K562 (cell line): Measurements from ENCODE around the gene CAMK2B. TPM values are rescaled to one million over a fixed set of nuclear protein-coding genes. Genes with fewer than 3 reads are reported as not detected.

ENCODE experiments used
- ATAC-seq: fragments of 200-7000 bp; cut with Tn5 transposase; 3 replicates; pipeline ENCODE4 v1.9.1; 2020; ENCODE audit warnings: moderate library complexity
- BruUV-seq: library from RNA; stranded (reverse); fragments of 400-500 nt; replicated peaks from 2 replicates; lab custom pipeline; 2021; lab: Mats Ljungman, UMichigan
- CTCF ChIA-PET: fragments of 300-600 bp; formaldehyde crosslinking; extraction: SDS; loops from one replicate; lab custom pipeline; 2021; ENCODE audit warnings: low intra/inter-chr PET ratio; lab: Yijun Ruan, JAX
- POLR2A ChIA-PET: fragments of 300-600, 350-650 bp; sonication (Branson Sonifier 250); formaldehyde crosslinking; extraction: SDS; loops from one replicate; lab custom pipeline; 2021; ENCODE audit warnings: antibody characterized with exemption, inconsistent platforms; lab: Yijun Ruan, JAX
- DNase-seq, 4 experiments: peaks; one replicate each; pipeline versions ENCODE4 v3.0.0 to v3.0.0-alpha.2; 2011 to 2018; ENCODE audit warnings: low spot score in 3 of 4, mixed read lengths in 3 of 4; ENCODE audit errors: extremely low read depth in 1 of 4
- FAIRE-seq: peaks from 2 replicates; lab custom pipeline; 2011; peaks lifted over from hg19 to GRCh38; lab: Jason Lieb, UNC
- H2AFZ ChIP-seq: 2 replicates; pipeline ENCODE4 v1.6.0; 2011; ENCODE audit warnings: low read depth, low read length, control low read depth, inconsistent platforms
- H3K27ac ChIP-seq: fragments of 200-600 bp; 3 replicates; pipeline ENCODE4 v1.8.0; 2011; ENCODE audit warnings: low read depth, mild to moderate bottlenecking, control low read depth, inconsistent platforms, low read length, moderate library complexity, mixed read lengths; ENCODE audit errors: extremely low read depth
- H3K27me3 ChIP-seq, 2 experiments: fragments of 300-600 bp in 1 of 2; 2 replicates in 1 of 2; 3 replicates in 1 of 2; pipeline versions ENCODE4 v1.6.0 to v1.8.0; 2011; ENCODE audit warnings: inconsistent platforms in 2 of 2, low read length in 2 of 2, mild to moderate bottlenecking in 1 of 2, mixed read lengths in 1 of 2, moderate library complexity in 1 of 2; ENCODE audit not compliant: control insufficient read depth in 2 of 2, insufficient read depth in 2 of 2
- H3K36me3 ChIP-seq: fragments of 300-600 bp; 3 replicates; pipeline ENCODE4 v1.8.0; 2011; ENCODE audit warnings: mild to moderate bottlenecking, low read length, inconsistent platforms; ENCODE audit not compliant: control insufficient read depth, insufficient read depth
- H3K4me1 ChIP-seq, 2 experiments: fragments of 200-600 bp in 1 of 2; replicated peaks in 1 of 2; 2 replicates in 1 of 2; 3 replicates in 1 of 2; pipeline versions ENCODE4 v1.5.1 to v1.8.0; 2011; ENCODE audit warnings: inconsistent platforms in 2 of 2, low read length in 2 of 2, mild to moderate bottlenecking in 1 of 2, mixed read lengths in 1 of 2, moderate library complexity in 1 of 2; ENCODE audit not compliant: control insufficient read depth in 2 of 2, insufficient read depth in 2 of 2
- H3K4me2 ChIP-seq: 2 replicates; pipeline ENCODE4 v1.6.1; 2011; ENCODE audit warnings: low read length, control low read depth, inconsistent platforms, mixed read lengths; ENCODE audit not compliant: insufficient read depth
- H3K4me3 ChIP-seq: fragments of 200-600 bp; sonication (generic), shearing (Covaris generic); 2 replicates; pipeline ENCODE4 v1.5.1; 2016; ENCODE audit warnings: control low read depth, inconsistent platforms
- H3K79me2 ChIP-seq: fragments of 200-600 bp; 3 replicates; pipeline ENCODE4 v1.8.0; 2011; ENCODE audit warnings: low read length, inconsistent platforms; ENCODE audit not compliant: control insufficient read depth, insufficient read depth
- H3K9ac ChIP-seq, 2 experiments: 2 replicates each; pipeline versions ENCODE4 v1.6.0 to v1.6.1; 2011; ENCODE audit warnings: low read depth in 2 of 2, low read length in 2 of 2, control low read depth in 1 of 2, inconsistent platforms in 1 of 2, mild to moderate bottlenecking in 1 of 2, mixed read lengths in 1 of 2; ENCODE audit not compliant: insufficient read depth in 1 of 2
- H3K9me1 ChIP-seq: one replicate; pipeline ENCODE4 v1.6.0; 2011; ENCODE audit warnings: inconsistent platforms, mild to moderate bottlenecking, low read length, moderate library complexity; ENCODE audit not compliant: control insufficient read depth, insufficient read depth
- H3K9me3 ChIP-seq: replicated peaks from 2 replicates; pipeline ENCODE4 v1.5.1; 2011; ENCODE audit warnings: low read depth, low read length, inconsistent platforms; ENCODE audit not compliant: control insufficient read depth, insufficient read depth
- H4K20me1 ChIP-seq: replicated peaks from 2 replicates; pipeline ENCODE4 v1.6.1; 2011; ENCODE audit warnings: low read length, inconsistent platforms, mixed read lengths; ENCODE audit not compliant: control insufficient read depth, insufficient read depth
- ARID2 ChIP-seq: fragments of 450-650 bp; IDR thresholded peaks from 2 replicates; pipeline ENCODE4 v1.6.1; 2017; ENCODE audit warnings: antibody characterized with exemption, mild to moderate bottlenecking
- BHLHE40 ChIP-seq: IDR thresholded peaks from 2 replicates; pipeline ENCODE4 v1.6.1; 2011; ENCODE audit warnings: low read length, improper control_type of control experiment
- DMBX1 ChIP-seq: fragments of 250-450 bp; sonication (Bioruptor Pico); IDR thresholded peaks from 2 replicates; pipeline ENCODE4 v1.8.0; 2022; ENCODE audit warnings: inconsistent platforms, mild to moderate bottlenecking, moderate library complexity, borderline replicate concordance
- EWSR1 ChIP-seq: fragments of 450-650 bp; IDR thresholded peaks from 2 replicates; pipeline ENCODE4 v1.6.1; 2018; ENCODE audit warnings: borderline replicate concordance, mild to moderate bottlenecking, low read depth, moderate library complexity; ENCODE audit not compliant: partially characterized antibody
- FOXA1 ChIP-seq: fragments of 450-650 bp; IDR thresholded peaks from 2 replicates; pipeline ENCODE4 v1.6.1; 2016; ENCODE audit warnings: mild to moderate bottlenecking, borderline replicate concordance
- LCOR ChIP-seq: sonication (generic); formaldehyde crosslinking; IDR thresholded peaks from 2 replicates; pipeline ENCODE4 v1.8.0; 2022; ENCODE audit warnings: mild to moderate bottlenecking, missing genetic modification reagents
- NFIC ChIP-seq: fragments of 450-650 bp; IDR thresholded peaks from 2 replicates; pipeline ENCODE4 v1.6.1; 2017; ENCODE audit warnings: mild to moderate bottlenecking, inconsistent platforms
- PKNOX1 ChIP-seq: fragments of 450-650 bp; IDR thresholded peaks from 2 replicates; pipeline ENCODE4 v1.6.1; 2016
- POU5F1 ChIP-seq: fragments of 150-350 bp; IDR thresholded peaks from 2 replicates; pipeline ENCODE4 v1.6.1; 2014; ENCODE audit warnings: borderline replicate concordance, low read length, low read depth, mild to moderate bottlenecking; ENCODE audit not compliant: partially characterized antibody
- RBM14 ChIP-seq: fragments of 200-400 bp; formaldehyde crosslinking; IDR thresholded peaks from 2 replicates; pipeline ENCODE4 v1.6.1; 2018; ENCODE audit warnings: low read depth, mild to moderate bottlenecking, low read length, moderate library complexity, borderline replicate concordance; ENCODE audit not compliant: insufficient read depth
- SMAD3 ChIP-seq: fragments of 450-650 bp; formaldehyde crosslinking; conservative IDR thresholded peaks from 2 replicates; pipeline ENCODE4 v1.4.0; 2020; ENCODE audit warnings: mild to moderate bottlenecking
- SRSF9 ChIP-seq: fragments of 200-400 bp; formaldehyde crosslinking; IDR thresholded peaks from 2 replicates; pipeline ENCODE4 v1.6.1; 2017; ENCODE audit warnings: low read depth, low read length, borderline replicate concordance
- TSC22D4 ChIP-seq: fragments of 450-650 bp; IDR thresholded peaks from 2 replicates; pipeline ENCODE4 v1.6.1; 2016; ENCODE audit warnings: missing genetic modification characterization, missing biosample characterization, control low read depth
- ZFP1 ChIP-seq: fragments of 450-650 bp; formaldehyde crosslinking; IDR thresholded peaks from 2 replicates; pipeline ENCODE4 v1.4.0; 2020; ENCODE audit warnings: mild to moderate bottlenecking, mixed read lengths
- ZNF165 ChIP-seq: fragments of 250-450 bp; sonication (Bioruptor Pico); IDR thresholded peaks from 2 replicates; pipeline ENCODE4 v1.4.0; 2020; ENCODE audit warnings: borderline replicate concordance
- WGBS: fragments of 100-300 bp; shearing (Covaris generic); methylation state at CpG from one replicate; pipeline ENCODE4 v1.1.6; 2016; ENCODE audit warnings: low coverage, mixed read lengths; ENCODE audit not compliant: insufficient coverage; ENCODE audit errors: missing lambda C conversion rate; 5-methylcytosine and 5-hydroxymethylcytosine counted together
- in situ Hi-C: fragments of 300-500 bp; cut with MboI; formaldehyde crosslinking; loops from 4 replicates; pipeline ENCODE4 v1.15.0; 2018; ENCODE audit warnings: inconsistent platforms, mixed read lengths
- intact Hi-C: fragments of 100-400 bp; cut with micrococcal nuclease; formaldehyde crosslinking; loops from 2 replicates; pipeline ENCODE4 v1.14.2; 2022
- polyA plus RNA-seq, 8 experiments: library from polyadenylated mRNA; depleted of rRNA in 4 of 8; stranded (reverse) in 5 of 8; unstranded in 3 of 8; fragments of >200 nt; fragmentation: Nextera tagmentation in 2 of 8; fragmentation: Illumina TruSeq in 1 of 8; extraction: Ambion mirVana in 2 of 8; extraction: Trizol in 1 of 8; gene quantifications; 2 replicates each; pipeline versions ENCODE4 v1.2.1 to v1.2.3, GENCODE V29; 2011 to 2014; ENCODE audit warnings: inconsistent platforms in 1 of 8, missing spikeins in 1 of 8
- total RNA-seq, 7 experiments: library from RNA; depleted of rRNA in 6 of 7; stranded (reverse); fragments of >200 nt in 6 of 7; fragmentation: Illumina TruSeq in 2 of 7; extraction: Trizol in 2 of 7; gene quantifications; 2 replicates each; pipeline versions ENCODE4 v1.2.1 to v1.2.3, GENCODE V29; 2011 to 2021; ENCODE audit warnings: low replicate concordance in 1 of 7
- TF ChIP-seq, protein P1 (sequence below): fragments of 450-650 bp; IDR thresholded peaks from 2 replicates; pipeline ENCODE4 v1.6.1; 2018; ENCODE audit not compliant: partially characterized antibody

The CAMK2B gene
- total and polyA plus RNA-seq, 9 of the 15 experiments (the other 6 are each of a cell fraction or from before 2014, with no cell fraction given) = 0.04 to 0.09 (median 0.05) TPM; not detected in 4

DNA sequence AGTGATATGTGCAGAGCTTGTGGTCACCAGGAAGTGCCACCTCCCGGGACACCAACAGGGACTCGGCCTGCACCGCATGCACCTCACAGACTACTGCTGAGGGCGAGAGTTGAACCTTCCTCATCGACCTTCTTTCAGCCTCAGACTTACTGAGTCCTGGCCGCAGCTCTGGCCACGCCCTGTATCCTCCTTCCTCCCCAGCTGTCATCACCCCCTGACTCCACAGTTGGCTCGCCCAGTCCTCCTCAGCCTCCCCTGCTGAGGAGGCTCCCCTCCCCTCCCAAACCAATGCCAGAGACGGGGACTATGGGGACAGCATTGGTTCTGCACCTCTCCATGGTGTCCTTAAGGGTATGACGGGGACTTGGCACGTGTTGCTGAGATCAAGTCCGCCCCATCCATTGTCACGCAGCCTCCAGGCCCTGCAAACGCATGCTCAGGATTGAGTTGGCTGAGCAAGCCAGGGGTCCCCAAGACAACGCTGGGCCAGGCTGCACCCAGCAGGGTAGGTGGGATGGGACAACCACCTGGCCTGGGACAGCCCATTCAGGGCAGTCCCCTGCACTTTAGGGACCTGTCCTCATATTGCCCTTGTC, 75.7 kb downstream of the CAMK2B start (continued):
- TF ChIP-seq SMAD3 (CRISPR knock-in tag) (no peak), ARID2 (no peak), BHLHE40 (peak; percentile 56), RBM14 (no peak), DMBX1 (CRISPR knock-in tag) (no peak), SRSF9 (no peak)
- TF ChIP-seq, all 486 proteins: peak for 8

- 7% methylated on average over 9 of the region's 10 CpGs for WGBS
- H3K27me3 ChIP-seq = peaks cover 7 to 33% of the 10 kb centered on the region in 2 experiments; a peak in 4 of 5 replicates
Observed at GRCh38 chr7:44247868-44248651, 77.3 kb downstream of the CAMK2B start.

More at GRCh38 chr7:44247868-44248651, 77.3 kb downstream of the CAMK2B start:
- no TSS peak for BruUV-seq
- no peak for DNase-seq
- intact Hi-C loops = no loop called here
- POLR2A ChIA-PET = interaction anchor here (1.4 kb wide), 1 partner anchor 242 kb away, joined by 4 read pairs; the partner anchor contains the start of gene NUDCD3
- peak; percentile 45 for TF ChIP-seq NFIC
- no peak for TF ChIP-seq ZNF165
- TF ChIP-seq, protein P1, sequence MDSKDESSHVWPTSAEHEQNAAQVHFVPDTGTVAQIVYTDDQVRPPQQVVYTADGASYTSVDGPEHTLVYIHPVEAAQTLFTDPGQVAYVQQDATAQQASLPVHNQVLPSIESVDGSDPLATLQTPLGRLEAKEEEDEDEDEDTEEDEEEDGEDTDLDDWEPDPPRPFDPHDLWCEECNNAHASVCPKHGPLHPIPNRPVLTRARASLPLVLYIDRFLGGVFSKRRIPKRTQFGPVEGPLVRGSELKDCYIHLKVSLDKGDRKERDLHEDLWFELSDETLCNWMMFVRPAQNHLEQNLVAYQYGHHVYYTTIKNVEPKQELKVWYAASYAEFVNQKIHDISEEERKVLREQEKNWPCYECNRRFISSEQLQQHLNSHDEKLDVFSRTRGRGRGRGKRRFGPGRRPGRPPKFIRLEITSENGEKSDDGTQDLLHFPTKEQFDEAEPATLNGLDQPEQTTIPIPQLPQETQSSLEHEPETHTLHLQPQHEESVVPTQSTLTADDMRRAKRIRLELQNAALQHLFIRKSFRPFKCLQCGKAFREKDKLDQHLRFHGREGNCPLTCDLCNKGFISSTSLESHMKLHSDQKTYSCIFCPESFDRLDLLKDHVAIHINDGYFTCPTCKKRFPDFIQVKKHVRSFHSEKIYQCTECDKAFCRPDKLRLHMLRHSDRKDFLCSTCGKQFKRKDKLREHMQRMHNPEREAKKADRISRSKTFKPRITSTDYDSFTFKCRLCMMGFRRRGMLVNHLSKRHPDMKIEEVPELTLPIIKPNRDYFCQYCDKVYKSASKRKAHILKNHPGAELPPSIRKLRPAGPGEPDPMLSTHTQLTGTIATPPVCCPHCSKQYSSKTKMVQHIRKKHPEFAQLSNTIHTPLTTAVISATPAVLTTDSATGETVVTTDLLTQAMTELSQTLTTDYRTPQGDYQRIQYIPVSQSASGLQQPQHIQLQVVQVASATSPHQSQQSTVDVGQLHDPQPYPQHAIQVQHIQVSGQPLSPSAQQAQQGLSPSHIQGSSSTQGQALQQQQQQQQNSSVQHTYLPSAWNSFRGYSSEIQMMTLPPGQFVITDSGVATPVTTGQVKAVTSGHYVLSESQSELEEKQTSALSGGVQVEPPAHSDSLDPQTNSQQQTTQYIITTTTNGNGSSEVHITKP = peak; percentile 71
- TF ChIP-seq EWSR1 = no peak
- TF ChIP-seq LCOR (CRISPR knock-in tag) = no peak
- TF ChIP-seq POU5F1 = no peak
- no peak for TF ChIP-seq TSC22D4
- no peak for TF ChIP-seq PKNOX1
- no peak for TF ChIP-seq FOXA1
- TF ChIP-seq ZFP1 (CRISPR knock-in tag) = no peak
- Histone ChIP-seq H3K36me3 (no peaks in the 10 kb centered on the region), H3K9ac (peak overlapping the region in 1 of 2 experiments; percentile 1; a peak in 1 of 4 replicates), H4K20me1 (peaks cover 8% of the 10 kb centered on the region), H3K9me3 (no peaks in the 10 kb centered on the region), H3K4me3 (no peak overlapping the region), H3K27ac (no peak overlapping the region), H3K9me1 (peaks cover 4% of the 10 kb centered on the region), H2AFZ (no peak overlapping the region), H3K4me2 (no peak overlapping the region), H3K4me1 (peaks cover 0 to 18% of the 10 kb centered on the region in 2 experiments; a peak in 2 of 5 replicates), H3K79me2 (no peaks in the 10 kb centered on the region)
- CTCF ChIA-PET = no interaction called here
- no peak for FAIRE-seq
- in situ Hi-C loops = loop anchor here (10.0 kb wide), 1 partner anchor 227 kb away; no protein-coding TSS in a partner anchor
- ATAC-seq = no peak
